ENCODE measurements around the gene FBXL19.

FBXL19 gene

DNA sequence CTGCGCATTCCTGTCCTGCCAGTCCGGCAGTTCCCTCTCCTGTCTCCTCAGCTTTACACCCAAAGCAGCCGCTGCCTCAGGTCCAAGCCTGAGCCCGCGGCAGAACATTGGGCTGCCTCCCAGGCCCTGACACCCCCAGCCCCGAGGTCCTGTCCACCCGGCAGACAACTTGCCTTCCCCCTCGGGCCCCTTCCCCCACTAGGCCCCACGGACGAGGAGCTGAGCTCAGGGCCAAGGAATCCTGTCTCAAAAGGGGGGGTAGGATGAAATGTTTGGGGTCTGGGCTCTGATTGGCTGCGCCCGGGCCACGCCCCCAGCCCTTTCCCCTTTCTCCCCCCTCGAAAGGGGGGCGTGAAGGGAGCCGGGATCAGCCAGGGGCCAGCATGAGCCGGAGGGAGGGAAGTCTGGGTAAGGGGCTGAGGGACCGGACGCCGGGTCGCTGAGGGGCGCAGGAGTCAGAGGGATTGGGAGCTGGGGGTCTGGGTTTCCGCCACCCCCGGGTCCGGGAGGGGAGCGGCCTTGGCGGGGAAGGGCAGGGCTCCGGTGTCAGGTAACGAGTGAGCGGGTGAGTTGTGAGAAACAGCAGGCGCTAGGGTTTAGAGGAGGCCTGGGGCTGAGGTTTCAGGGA, 27.0 kb upstream of the FBXL19 start, which contains the start of gene CTF1:
CTF1 (plus strand) TSS at position 354 of the 628 bp plus-strand sequence; CDS start at position 384, 30 bp downstream.
- peak within 1 kb of the TSS; percentile 69 for H3K9ac ChIP-seq (ENCODE audit: low read depth, low read length)
- peaks cover 33% of the 10 kb centered on the region for H3K27me3 ChIP-seq (ENCODE audit: insufficient read depth, low read length)
- H3K36me3 ChIP-seq (ENCODE audit: insufficient read depth, low read length), result 0 out of 2 replicates have a peak, but pooled peaks cover under 1% of the 10 kb centered on the region
- H3K27ac ChIP-seq (ENCODE audit: low read depth, low read length), result peak within 1 kb of the TSS; percentile 90
- WGBS, result 1% methylated on average over 27 of the region's 31 CpGs
- peak within 1 kb of the TSS; percentile 81 for H3K4me3 ChIP-seq (ENCODE audit: low read length)
- no peaks in the 10 kb centered on the region for H3K9me3 ChIP-seq (ENCODE audit: insufficient read depth, low read depth, low read length)
- peaks cover 15% of the 10 kb centered on the region; the same call in 1 of the 2 replicates for H3K4me1 ChIP-seq (ENCODE audit: insufficient read depth, low read length)

- H3K27ac ChIP-seq (ENCODE audit: low read depth, low read length), result peak overlapping the region; percentile 90
- H3K4me1 ChIP-seq (ENCODE audit: insufficient read depth, low read length), result peaks cover 15% of the 10 kb centered on the region; the same call in 1 of the 2 replicates
- H3K9me3 ChIP-seq (ENCODE audit: insufficient read depth, low read depth, low read length), result no peaks in the 10 kb centered on the region
- H3K36me3 ChIP-seq (ENCODE audit: insufficient read depth, low read length), result no peaks in the 10 kb centered on the region
- H3K9ac ChIP-seq (ENCODE audit: low read depth, low read length), result peak overlapping the region; percentile 69
- H3K4me3 ChIP-seq (ENCODE audit: low read length), result peak overlapping the region; percentile 81
- H3K27me3 ChIP-seq (ENCODE audit: insufficient read depth, low read length), result peaks cover 38% of the 10 kb centered on the region
- WGBS, result 20% methylated on average over 31 of the region's 31 CpGs
Measured at GRCh38 chr16:30896889-30897733, 26.3 kb upstream of the FBXL19 start.

- Histone ChIP-seq H3K27me3 (ENCODE audit: insufficient read depth, low read length) (peaks cover 31% of the 10 kb centered on the region), H3K9me3 (ENCODE audit: insufficient read depth, low read depth, low read length) (no peaks in the 10 kb centered on the region), H3K36me3 (ENCODE audit: insufficient read depth, low read length) (no peaks in the 10 kb centered on the region), H3K27ac (ENCODE audit: low read depth, low read length) (no peak overlapping the region), H3K4me1 (ENCODE audit: insufficient read depth, low read length) (peaks cover 13% of the 10 kb centered on the region; the same call in 1 of the 2 replicates), H3K4me3 (ENCODE audit: low read length) (no peak overlapping the region), H3K9ac (ENCODE audit: low read depth, low read length) (no peak overlapping the region)
- WGBS, result 98% methylated on average over 2 of the region's 2 CpGs
Measured at GRCh38 chr16:30899794-30900193, 23.6 kb upstream of the FBXL19 start.

GRCh38 chr16:30900588-30900987, 22.8 kb upstream of the FBXL19 start:
- Histone ChIP-seq H3K27ac (ENCODE audit: low read depth, low read length) (no peak overlapping the region), H3K4me1 (ENCODE audit: insufficient read depth, low read length) (peaks cover 11% of the 10 kb centered on the region; the same call in 1 of the 2 replicates)
- 94% methylated on average over 5 of the region's 5 CpGs for WGBS

GRCh38 chr16:30901201-30902028, 22.0 kb upstream of the FBXL19 start:
- H3K36me3 ChIP-seq (ENCODE audit: insufficient read depth, low read length), result no peaks in the 10 kb centered on the region
- 44% methylated on average over 4 of the region's 6 CpGs for whole genome bisulfite sequencing
- H3K4me1 ChIP-seq (ENCODE audit: insufficient read depth, low read length), result peaks cover 9% of the 10 kb centered on the region; the same call in 1 of the 2 replicates
- H3K9ac ChIP-seq (ENCODE audit: low read depth, low read length), result peak overlapping the region; percentile 88; the same call in 1 of the 2 replicates
- peak overlapping the region; percentile 67 for H3K4me3 ChIP-seq (ENCODE audit: low read length)
- no peaks in the 10 kb centered on the region for H3K9me3 ChIP-seq (ENCODE audit: insufficient read depth, low read depth, low read length)
- H3K27me3 ChIP-seq (ENCODE audit: insufficient read depth, low read length), result peaks cover 26% of the 10 kb centered on the region
- no peak overlapping the region for H3K27ac ChIP-seq (ENCODE audit: low read depth, low read length)

More at GRCh38 chr16:30900588-30900987, 22.8 kb upstream of the FBXL19 start:
- Histone ChIP-seq H3K9me3 (ENCODE audit: insufficient read depth, low read depth, low read length) (no peaks in the 10 kb centered on the region), H3K4me3 (ENCODE audit: low read length) (no peak overlapping the region), H3K36me3 (ENCODE audit: insufficient read depth, low read length) (no peaks in the 10 kb centered on the region), H3K9ac (ENCODE audit: low read depth, low read length) (no peak overlapping the region), H3K27me3 (ENCODE audit: insufficient read depth, low read length) (peaks cover 26% of the 10 kb centered on the region)

DNA sequence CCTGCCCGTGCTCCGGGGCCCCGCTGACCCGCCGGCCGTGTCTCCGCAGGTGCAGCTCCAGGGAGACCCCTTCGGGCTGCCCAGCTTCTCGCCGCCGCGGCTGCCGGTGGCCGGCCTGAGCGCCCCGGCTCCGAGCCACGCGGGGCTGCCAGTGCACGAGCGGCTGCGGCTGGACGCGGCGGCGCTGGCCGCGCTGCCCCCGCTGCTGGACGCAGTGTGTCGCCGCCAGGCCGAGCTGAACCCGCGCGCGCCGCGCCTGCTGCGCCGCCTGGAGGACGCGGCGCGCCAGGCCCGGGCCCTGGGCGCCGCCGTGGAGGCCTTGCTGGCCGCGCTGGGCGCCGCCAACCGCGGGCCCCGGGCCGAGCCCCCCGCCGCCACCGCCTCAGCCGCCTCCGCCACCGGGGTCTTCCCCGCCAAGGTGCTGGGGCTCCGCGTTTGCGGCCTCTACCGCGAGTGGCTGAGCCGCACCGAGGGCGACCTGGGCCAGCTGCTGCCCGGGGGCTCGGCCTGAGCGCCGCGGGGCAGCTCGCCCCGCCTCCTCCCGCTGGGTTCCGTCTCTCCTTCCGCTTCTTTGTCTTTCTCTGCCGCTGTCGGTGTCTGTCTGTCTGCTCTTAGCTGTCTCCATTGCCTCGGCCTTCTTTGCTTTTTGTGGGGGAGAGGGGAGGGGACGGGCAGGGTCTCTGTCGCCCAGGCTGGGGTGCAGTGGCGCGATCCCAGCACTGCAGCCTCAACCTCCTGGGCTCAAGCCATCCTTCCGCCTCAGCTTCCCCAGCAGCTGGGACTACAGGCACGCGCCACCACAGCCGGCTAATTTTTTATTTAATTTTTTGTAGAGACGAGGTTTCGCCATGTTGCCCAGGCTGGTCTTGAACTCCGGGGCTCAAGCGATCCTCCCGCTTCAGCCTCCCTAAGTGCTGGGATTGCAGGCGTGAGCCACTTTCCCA, 21.1 kb upstream of the FBXL19 start:
- no peaks in the 10 kb centered on the region for H3K9me3 ChIP-seq (ENCODE audit: insufficient read depth, low read depth, low read length)
- 10% methylated on average over 99 of the region's 99 CpGs for whole genome bisulfite sequencing
- peaks cover 9% of the 10 kb centered on the region; the same call in 1 of the 2 replicates for H3K4me1 ChIP-seq (ENCODE audit: insufficient read depth, low read length)
- peak overlapping the region; percentile 67 for H3K4me3 ChIP-seq (ENCODE audit: low read length)
- peaks cover 26% of the 10 kb centered on the region for H3K27me3 ChIP-seq (ENCODE audit: insufficient read depth, low read length)
- H3K9ac ChIP-seq (ENCODE audit: low read depth, low read length), result peak overlapping the region; percentile 88
- H3K27ac ChIP-seq (ENCODE audit: low read depth, low read length), result peak overlapping the region; percentile 55
- no peaks in the 10 kb centered on the region for H3K36me3 ChIP-seq (ENCODE audit: insufficient read depth, low read length)

DNA sequence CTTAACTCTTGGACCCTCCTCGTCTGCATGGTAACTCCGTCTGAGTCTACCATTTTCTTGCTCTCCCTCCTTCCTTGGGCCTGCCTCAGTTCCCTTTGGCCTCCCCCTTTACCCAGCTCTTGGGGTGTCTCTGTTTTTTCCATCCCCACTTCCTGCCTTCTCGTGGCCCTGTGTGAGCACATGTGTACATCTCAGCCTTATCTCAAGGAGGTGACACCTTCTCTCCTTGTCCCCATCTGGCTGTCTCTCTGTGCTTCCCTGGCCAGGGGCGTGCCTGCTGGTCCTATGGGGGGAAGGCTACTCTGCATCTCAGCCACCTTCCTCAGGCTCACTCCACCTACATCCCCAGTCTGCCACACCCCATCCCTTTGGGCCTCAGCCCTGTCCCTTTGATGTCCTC, 20.4 kb upstream of the FBXL19 start:
- no peak overlapping the region for H3K27ac ChIP-seq (ENCODE audit: low read depth, low read length)
- peak overlapping the region; percentile 88; the same call in 1 of the 2 replicates for H3K9ac ChIP-seq (ENCODE audit: low read depth, low read length)

GRCh38 chr16:30903596-30903995, 19.8 kb upstream of the FBXL19 start:
- Histone ChIP-seq H3K4me3 (ENCODE audit: low read length) (no peak overlapping the region), H3K4me1 (ENCODE audit: insufficient read depth, low read length) (peaks cover 9% of the 10 kb centered on the region; the same call in 1 of the 2 replicates), H3K9me3 (ENCODE audit: insufficient read depth, low read depth, low read length) (no peaks in the 10 kb centered on the region), H3K36me3 (ENCODE audit: insufficient read depth, low read length) (no peaks in the 10 kb centered on the region), H3K9ac (ENCODE audit: low read depth, low read length) (no peak overlapping the region), H3K27ac (ENCODE audit: low read depth, low read length) (no peak overlapping the region), H3K27me3 (ENCODE audit: insufficient read depth, low read length) (peaks cover 26% of the 10 kb centered on the region)
- 92% methylated on average over 4 of the region's 4 CpGs for WGBS

More for the DNA sequence above, 20.4 kb upstream of the FBXL19 start:
- H3K36me3 ChIP-seq (ENCODE audit: insufficient read depth, low read length), result no peaks in the 10 kb centered on the region
- H3K9me3 ChIP-seq (ENCODE audit: insufficient read depth, low read depth, low read length), result no peaks in the 10 kb centered on the region
- peaks cover 26% of the 10 kb centered on the region for H3K27me3 ChIP-seq (ENCODE audit: insufficient read depth, low read length)
- 87% methylated on average over 4 of the region's 4 CpGs for WGBS
- no peak overlapping the region for H3K4me3 ChIP-seq (ENCODE audit: low read length)
- peaks cover 9% of the 10 kb centered on the region; the same call in 1 of the 2 replicates for H3K4me1 ChIP-seq (ENCODE audit: insufficient read depth, low read length)

DNA sequence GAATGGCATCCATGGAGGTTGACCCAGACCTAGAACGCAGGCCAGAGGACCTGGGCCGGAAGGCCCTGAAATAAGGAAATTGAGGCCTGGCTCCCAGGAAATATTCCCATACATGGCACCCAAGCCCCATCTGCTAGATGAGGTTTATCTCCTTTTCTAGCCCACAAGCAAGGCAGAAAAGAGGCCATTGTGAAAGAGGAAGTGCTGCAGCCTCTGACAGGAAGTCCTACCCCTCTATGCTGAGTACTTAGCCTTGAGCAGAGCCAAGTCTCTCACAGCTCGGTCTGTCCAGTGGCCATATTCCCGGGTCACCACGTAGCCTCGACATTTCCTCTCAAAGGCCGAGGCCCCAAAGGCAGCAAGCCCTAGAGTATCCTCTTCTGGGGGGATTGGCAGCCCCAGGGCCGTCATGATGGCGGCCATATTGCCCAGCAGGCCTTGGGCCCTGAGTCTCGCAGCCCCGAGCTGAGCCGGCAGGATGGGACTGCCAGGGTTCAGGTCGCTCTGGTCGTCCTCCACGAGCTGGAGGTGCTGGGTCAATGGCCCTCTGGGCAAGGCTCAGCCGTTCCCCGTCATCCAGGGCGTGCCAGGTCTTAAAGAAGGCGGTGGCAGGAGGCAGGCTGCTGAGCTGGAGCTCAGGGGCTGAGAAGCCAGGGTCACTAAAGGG, 19.1 kb upstream of the FBXL19 start:
- Histone ChIP-seq H3K36me3 (ENCODE audit: insufficient read depth, low read length) (no peaks in the 10 kb centered on the region), H3K4me3 (ENCODE audit: low read length) (no peak overlapping the region), H3K9ac (ENCODE audit: low read depth, low read length) (no peak overlapping the region), H3K27ac (ENCODE audit: low read depth, low read length) (no peak overlapping the region), H3K27me3 (ENCODE audit: insufficient read depth, low read length) (peaks cover 21% of the 10 kb centered on the region), H3K9me3 (ENCODE audit: insufficient read depth, low read depth, low read length) (no peaks in the 10 kb centered on the region), H3K4me1 (ENCODE audit: insufficient read depth, low read length) (peaks cover 9% of the 10 kb centered on the region; the same call in 1 of the 2 replicates)
- 96% methylated on average over 19 of the region's 19 CpGs for WGBS

All from HUES64 (cell line).